ENCODE measurements around the gene WDR7.

GRCh38 chr18:56696966-56697365, 45.8 kb downstream of the WDR7 start:
- TF ChIP-seq BHLHE40 (IDR thresholded peaks at IDR 0.05; ENCODE audit: borderline replicate concordance) (no peak), SP1 (IDR thresholded peaks at IDR 0.05) (no peak), ARNT (IDR thresholded peaks at IDR 0.05) (no peak), ELF4 (IDR thresholded peaks at IDR 0.05) (no peak), HDGF (IDR thresholded peaks at IDR 0.05; ENCODE audit: borderline replicate concordance) (no peak), NFRKB (IDR thresholded peaks at IDR 0.05) (no peak), SUZ12 (IDR thresholded peaks at IDR 0.05) (no peak), LEF1 (IDR thresholded peaks at IDR 0.05; ENCODE audit: borderline replicate concordance) (no peak), ZNF384 (IDR thresholded peaks at IDR 0.05) (no peak), FOXA1 (IDR thresholded peaks at IDR 0.05) (no peak), TARDBP (IDR thresholded peaks at IDR 0.05) (no peak), PKNOX1 (IDR thresholded peaks at IDR 0.05) (no peak)
